Measurements from ENCODE around the gene MMP8.
"Not testable (repeated sequence)": the region's sequence is repeated elsewhere in the genome, so short reads cannot be mapped to it uniquely, and the experiment has no call there.

Gene MMP8

GRCh38 chr11:102724904-102725500 lies at the start of gene MMP8:
Gene MMP8 (minus strand): TSS chr11:102724954. CDS start chr11:102724855, 99 bp downstream.
- DNase-seq = no peak

DNA sequence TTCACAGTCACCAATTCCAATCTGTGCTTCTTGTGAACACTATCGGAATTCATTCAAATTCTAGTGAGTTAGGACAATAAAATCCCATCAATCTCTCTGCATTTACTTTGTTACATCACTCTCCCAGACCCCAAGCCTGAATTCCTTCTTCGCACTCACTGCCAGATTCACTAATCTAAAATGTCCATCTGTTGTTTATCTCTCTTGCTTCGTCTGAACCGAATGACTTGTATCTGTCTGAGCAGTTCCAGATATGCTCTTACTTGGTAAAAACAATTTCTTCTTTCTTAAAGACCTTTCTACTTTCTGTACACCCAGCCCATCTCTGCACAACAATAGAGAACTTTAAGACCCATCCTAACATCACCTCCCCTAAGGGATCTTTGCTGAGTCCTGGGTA lies 48.6 kb upstream of the MMP8 start:
- DNase-seq = no peak

DNA sequence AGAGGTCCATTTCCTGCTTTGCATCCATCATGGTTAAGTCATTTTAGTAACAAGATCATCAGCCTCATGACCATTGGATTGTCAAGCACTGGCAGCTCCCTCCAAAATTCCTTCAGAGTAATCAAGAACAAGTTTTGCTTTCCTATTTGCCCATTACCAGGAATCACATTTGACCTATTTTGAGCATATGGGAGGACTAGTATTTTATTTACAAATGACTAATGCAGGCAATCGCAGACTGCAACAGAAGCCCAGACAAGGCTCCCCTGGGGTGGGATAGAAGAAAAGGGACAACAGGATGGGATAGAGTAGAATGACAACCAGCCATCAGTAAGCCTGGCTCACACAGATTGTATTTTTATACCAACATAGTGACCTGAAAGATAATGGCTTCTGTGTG lies 46.6 kb upstream of the MMP8 start:
- no peak for DNase-seq

DNA sequence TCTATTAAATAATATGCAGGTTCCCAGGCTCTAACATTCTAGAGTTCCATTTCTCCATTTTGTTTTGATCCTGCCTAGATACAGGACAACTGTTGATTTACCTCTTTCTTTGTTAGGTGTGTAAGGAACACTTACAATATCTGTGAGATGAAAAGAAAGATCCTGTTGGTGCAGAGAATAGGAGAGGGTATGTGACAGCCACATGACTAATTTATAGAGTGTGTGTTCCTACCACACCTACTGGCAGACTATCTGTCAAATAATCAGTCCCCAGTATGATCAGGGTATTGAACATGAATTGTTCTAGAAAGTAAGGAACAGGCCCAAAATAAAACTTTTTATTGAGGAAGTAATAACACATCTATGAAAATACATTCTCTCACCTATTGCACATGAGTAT lies 45.4 kb upstream of the MMP8 start:
- no peak for DNase-seq

DNA sequence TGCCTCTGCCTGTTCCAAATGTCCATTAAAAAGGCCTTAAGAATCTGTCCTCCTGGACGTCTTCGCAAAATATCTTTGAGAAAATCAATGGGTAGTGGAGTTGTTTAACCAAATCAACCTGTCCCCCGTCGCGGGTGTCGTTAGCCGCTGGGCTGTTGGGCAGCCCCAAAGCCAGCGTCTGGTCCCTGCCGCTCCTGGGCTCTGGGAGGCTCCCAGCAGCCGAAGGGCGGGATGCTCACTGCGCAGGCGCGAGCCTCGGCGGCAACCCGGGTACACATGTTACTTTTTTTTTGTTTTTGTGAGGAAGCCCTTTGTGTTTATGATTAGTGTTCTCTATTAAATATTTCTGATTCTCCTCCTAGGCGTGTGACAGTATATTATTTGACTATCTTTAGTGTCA lies 43.0 kb upstream of the MMP8 start:
- no peak for DNase-seq

- DNase-seq = no peak
These were observed 38.7 kb upstream of the MMP8 start for GRCh38 chr11:102763440-102763839.

DNA sequence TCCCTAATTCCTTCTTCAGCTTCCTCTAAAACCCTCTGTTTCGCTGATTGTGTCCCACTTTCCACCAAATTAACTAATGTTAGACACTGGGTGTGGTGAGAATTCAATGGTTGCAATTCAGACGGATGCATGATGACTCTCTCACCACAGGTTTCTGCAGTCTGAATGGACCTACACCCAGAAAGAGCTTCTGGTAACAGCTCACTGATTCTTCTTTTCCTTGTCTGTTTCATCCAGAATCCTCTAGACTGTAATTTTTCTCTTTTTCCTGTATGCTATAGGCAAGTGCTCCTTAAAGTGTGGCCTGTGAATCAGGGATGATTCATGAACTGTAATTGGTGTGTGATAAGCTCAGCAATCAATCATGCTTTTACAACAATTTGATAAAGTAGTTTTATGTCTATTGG lies 37.6 kb upstream of the MMP8 start:
- no peak for DNase-seq

- DNase-seq = no peak
These were observed 37.0 kb upstream of the MMP8 start for GRCh38 chr11:102761646-102762238.

DNA sequence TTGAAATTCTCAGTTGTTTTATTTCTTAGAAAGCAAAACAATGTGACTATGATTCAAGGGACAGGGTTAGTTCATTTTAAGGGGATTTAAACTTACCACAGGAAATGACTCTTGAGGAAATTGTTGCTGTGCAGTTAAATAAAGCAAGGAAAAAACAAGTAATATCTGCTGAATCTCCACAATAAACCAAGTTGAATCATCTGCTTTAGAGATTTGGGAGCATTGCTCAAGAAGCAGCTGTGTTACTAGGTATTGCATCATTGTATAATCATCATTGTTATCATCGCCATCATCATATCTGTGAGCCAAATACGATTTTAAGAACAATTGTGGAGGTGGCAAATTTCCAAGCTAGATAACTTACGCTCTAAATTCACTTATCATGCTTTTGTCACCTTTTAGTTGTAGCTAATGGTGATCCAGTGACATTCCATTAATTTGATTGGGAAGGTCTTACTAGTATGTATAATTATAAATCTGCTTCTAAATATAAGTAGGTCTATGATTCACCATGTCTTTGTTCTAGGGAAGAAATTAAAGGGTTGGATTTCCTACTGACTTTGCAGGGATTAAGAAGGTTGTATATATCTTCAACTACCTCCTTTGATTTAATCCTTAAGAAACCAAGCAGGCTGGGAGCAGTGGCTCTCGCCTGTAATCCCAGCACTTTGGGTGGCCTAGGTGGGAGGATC lies 35.7 kb upstream of the MMP8 start:
- DNase-seq = no peak

GRCh38 chr11:102757823-102758549 lies 33.2 kb upstream of the MMP8 start:
- no peak for DNase-seq

DNA sequence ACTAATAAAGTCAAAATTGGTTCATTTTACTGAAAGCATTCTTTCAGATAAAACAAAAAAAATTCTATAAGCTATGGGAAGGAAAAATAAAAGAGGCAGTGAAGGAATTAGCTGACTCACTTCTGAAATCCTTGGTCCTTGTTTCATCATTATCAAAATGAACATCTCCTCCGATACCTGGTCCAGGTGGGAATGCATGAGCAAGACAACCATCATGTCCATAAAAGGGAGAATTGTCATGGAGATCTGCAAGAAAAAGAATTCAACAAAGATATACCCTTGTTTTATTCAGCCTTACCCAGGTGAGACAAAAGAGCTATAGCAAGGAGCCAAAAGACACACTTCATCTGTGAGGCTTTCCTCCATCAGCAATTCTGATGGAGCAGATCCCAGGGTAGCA lies 28.5 kb upstream of the MMP8 start:
- no peak for DNase-seq

DNA sequence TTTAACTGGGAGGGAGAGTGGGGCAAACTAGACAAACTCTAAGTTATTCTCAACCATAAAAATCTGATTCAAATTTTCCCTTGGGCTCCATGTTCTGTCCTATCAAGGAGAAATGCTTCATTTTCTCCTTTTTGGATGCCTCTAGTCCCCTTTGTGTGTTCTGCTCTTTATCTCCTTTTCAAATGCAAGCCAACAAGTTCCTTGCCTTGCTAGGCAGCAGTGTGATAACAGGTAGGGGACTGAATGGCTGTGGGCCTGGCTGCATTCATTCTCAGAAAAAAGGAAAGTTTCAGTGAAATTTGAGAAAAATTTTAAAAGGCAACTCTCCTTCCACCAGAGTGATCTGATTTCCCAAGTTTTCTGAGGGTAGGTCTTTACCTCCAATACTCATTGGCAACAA lies 26.9 kb upstream of the MMP8 start:
- no peak for DNase-seq

- DNase-seq = no peak
These were observed 24.5 kb upstream of the MMP8 start for GRCh38 chr11:102749101-102749722.

GRCh38 chr11:102746746-102747578 lies 22.2 kb upstream of the MMP8 start:
- not testable (repeated sequence) for DNase-seq

DNA sequence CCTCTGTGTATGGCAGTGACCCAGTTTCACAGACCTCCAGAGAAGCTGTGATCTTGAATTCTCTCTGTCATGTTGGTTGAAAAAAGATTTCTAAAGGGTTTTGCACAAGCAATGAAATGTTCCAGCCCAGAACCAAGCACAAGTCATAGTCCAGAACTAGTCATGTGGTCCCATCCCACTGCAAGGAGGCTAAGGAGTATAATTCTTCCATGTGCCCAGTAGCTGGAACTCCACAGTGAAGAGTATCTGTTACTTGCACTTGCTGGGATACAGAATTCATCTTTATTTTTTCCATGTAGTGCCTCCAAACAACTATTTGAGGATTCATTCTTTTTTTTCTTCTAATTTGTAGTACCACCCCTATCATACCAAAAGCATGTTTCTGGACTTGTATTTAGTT lies 9.9 kb upstream of the MMP8 start:
- no peak for DNase-seq

- DNase-seq = no peak
These were observed 8.6 kb upstream of the MMP8 start for GRCh38 chr11:102733232-102733875.

GRCh38 chr11:102730944-102731343 lies 6.2 kb upstream of the MMP8 start:
- not testable (repeated sequence) for DNase-seq

DNA sequence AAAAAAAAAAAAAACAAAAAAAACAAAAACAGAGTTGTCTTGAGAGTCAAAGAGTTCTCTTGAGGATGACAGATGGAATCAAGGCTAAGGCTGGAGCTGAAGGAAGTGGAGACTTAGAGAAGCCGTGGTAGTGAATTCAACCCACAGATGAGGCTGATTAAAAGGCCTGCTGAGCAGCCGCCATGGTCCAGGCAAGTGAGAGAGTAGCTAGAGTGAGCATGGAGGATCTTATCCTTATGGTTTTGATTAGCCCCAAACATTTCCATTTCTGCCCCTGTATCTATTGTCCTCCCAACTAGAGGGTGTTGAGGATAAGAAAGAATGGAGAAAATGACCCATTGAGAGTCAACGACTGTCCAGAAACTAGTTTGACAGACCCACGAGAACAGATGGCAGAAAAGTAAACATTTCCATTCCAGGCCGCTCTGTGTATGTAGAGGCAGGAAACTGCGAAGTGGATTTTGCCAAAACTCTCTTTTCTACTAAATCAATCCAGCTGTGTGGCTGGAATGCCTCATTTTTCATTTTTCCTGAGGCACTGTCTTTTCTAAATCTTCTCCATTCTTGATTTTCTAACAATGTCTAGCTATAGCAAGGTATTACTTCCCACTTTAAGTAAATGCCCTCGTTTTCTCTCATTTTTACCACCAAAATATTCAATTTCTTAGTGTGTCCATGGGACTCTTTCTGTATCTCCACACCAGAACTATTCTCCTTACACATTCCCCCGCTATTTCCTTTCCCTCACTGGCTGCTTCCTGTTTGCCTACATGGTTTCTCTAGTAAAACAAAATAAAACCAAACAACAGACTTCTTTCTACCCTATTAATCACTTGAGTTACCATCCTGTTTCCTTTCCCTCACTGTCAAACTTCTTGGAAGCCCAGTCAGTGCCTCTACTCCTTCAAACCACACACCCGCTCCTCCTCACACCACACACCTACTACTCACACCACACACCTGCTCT lies 5.4 kb upstream of the MMP8 start:
- DNase-seq = no peak

DNA sequence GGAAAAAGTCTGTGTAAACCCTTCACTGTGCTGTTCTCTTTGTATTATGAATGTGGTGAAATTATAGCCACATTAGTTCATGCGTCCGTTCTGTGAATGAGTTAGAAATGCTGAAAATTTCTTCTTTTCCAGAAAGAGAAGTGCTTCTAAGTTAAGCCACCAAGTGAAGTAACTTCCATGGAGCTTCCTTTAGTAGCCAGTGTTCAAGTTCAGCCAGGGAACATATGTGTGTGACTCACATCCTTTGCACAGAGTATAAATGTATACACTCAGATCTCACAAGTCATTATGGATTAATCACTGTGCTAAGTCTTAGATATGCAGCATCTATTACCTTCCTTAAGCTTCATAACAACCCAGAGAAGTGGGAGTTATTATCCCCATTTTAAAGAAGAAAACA lies 3.1 kb upstream of the MMP8 start:
- DNase-seq = no peak

GRCh38 chr11:102722821-102723220 lies 1.9 kb downstream of the MMP8 start:
- no peak for DNase-seq
